GM18873 (cell line): Measurements from ENCODE around the gene IDI1.

Experiments used
- ATAC-seq: cut with Tn5 transposase; IDR thresholded peaks from one replicate; pipeline ENCODE4 v1.9.1; 2021; ENCODE audit warnings: mild to moderate bottlenecking, moderate library complexity, moderate number of reproducible peaks; ENCODE audit not compliant: unreplicated experiment, low FRiP score

IDI1 gene

GRCh38 chr10:1048732-1049424 is at the start of gene IDI1:
TSS of gene IDI1 (minus strand) at chr10:1049119. CDS start at chr10:1049003, 116 bp downstream.
- ATAC-seq, result peak; percentile 86

GRCh38 chr10:1097436-1097835 is 48.5 kb upstream of the IDI1 start:
- no peak for ATAC-seq

- no peak for ATAC-seq
These were observed 47.5 kb upstream of the IDI1 start for GRCh38 chr10:1096287-1096889.

GRCh38 chr10:1095498-1095897 is 46.6 kb upstream of the IDI1 start:
- ATAC-seq, result no peak

- ATAC-seq, result no peak
These were observed 45.5 kb upstream of the IDI1 start for GRCh38 chr10:1094112-1095057.

GRCh38 chr10:1093696-1094095 is 44.8 kb upstream of the IDI1 start:
- ATAC-seq, result no peak

GRCh38 chr10:1090696-1091095 is 41.8 kb upstream of the IDI1 start:
- ATAC-seq, result no peak

- ATAC-seq, result no peak
These were observed 40.2 kb upstream of the IDI1 start for GRCh38 chr10:1089017-1089689.

GRCh38 chr10:1086787-1087186 is 37.9 kb upstream of the IDI1 start:
- ATAC-seq, result no peak

- no peak for ATAC-seq
These were observed 36.3 kb upstream of the IDI1 start for GRCh38 chr10:1085258-1085657.

GRCh38 chr10:1084011-1084950 is 35.4 kb upstream of the IDI1 start:
- no peak for ATAC-seq

- no peak for ATAC-seq
These were observed 34.7 kb upstream of the IDI1 start for GRCh38 chr10:1083581-1083980.

GRCh38 chr10:1078668-1079067 is 29.7 kb upstream of the IDI1 start:
- ATAC-seq, result no peak

- ATAC-seq, result no peak
These were observed 25.9 kb upstream of the IDI1 start for GRCh38 chr10:1074748-1075308.

- ATAC-seq, result no peak
These were observed 25.3 kb upstream of the IDI1 start for GRCh38 chr10:1074052-1074747.

GRCh38 chr10:1070919-1071318 is 22.0 kb upstream of the IDI1 start:
- ATAC-seq, result no peak

GRCh38 chr10:1068380-1069361 is 19.8 kb upstream of the IDI1 start:
- no peak for ATAC-seq
